Cardiac muscle cell (in vitro differentiated cells and primary cell): ENCODE data around the gene PCDH1. TPM values are rescaled to one million over a fixed set of nuclear protein-coding genes. Genes with fewer than 3 reads are reported as not detected.
"Not testable (repeated sequence)": the region's sequence is repeated elsewhere in the genome, so short reads cannot be mapped to it uniquely, and the experiment has no call there.

Experiments used
- DNase-seq, 2 donors: peaks; one replicate each; pipeline versions ENCODE4 v3.0.0 to v3.0.0-alpha.2; 2010 to 2017; ENCODE audit warnings: low read depth in 1 of 2, low spot score in 1 of 2
- H3K27ac ChIP-seq: fragments of 200-600 bp; sonication (generic); 2 replicates; pipeline ENCODE4 v1.5.1; 2016
- H3K27me3 ChIP-seq: fragments of 200-600 bp; sonication (generic); 2 replicates; pipeline ENCODE4 v1.6.0; 2016; ENCODE audit warnings: control low read depth
- H3K36me3 ChIP-seq: fragments of 200-600 bp; sonication (generic); 2 replicates; pipeline ENCODE4 v1.5.1; 2016; ENCODE audit warnings: control low read depth
- H3K4me1 ChIP-seq: fragments of 200-600 bp; sonication (generic); 2 replicates; pipeline ENCODE4 v1.8.1; 2017; ENCODE audit warnings: low read depth, mild to moderate bottlenecking, mixed run types
- H3K4me3 ChIP-seq: fragments of 200-600 bp; sonication (generic); 2 replicates; pipeline ENCODE4 v1.5.1; 2016; ENCODE audit warnings: mild to moderate bottlenecking
- H3K9me3 ChIP-seq: fragments of 200-600 bp; sonication (generic); 2 replicates; pipeline ENCODE4 v1.5.1; 2017; ENCODE audit warnings: low read depth, mild to moderate bottlenecking, control low read depth
- polyA plus RNA-seq: library from polyadenylated mRNA; unstranded; fragments of >200 nt; fragmentation: Nextera tagmentation; extraction: Ambion mirVana; gene quantifications from 2 replicates; pipeline ENCODE4 v1.2.1, GENCODE V29; 2016
- total RNA-seq: library from RNA; depleted of rRNA; stranded (reverse); fragments of >200 nt; gene quantifications from 2 replicates; pipeline ENCODE4 v1.2.3, GENCODE V29; 2016
- TF ChIP-seq, protein P1 (sequence below): IDR thresholded peaks from 2 replicates; pipeline ENCODE4 v1.5.1; 2012; ENCODE audit warnings: low read depth, mild to moderate bottlenecking, low read length

PCDH1 gene
- total and polyA plus RNA-seq, 2 experiments from 2014 or later, result 0.63 to 0.77 TPM

DNA sequence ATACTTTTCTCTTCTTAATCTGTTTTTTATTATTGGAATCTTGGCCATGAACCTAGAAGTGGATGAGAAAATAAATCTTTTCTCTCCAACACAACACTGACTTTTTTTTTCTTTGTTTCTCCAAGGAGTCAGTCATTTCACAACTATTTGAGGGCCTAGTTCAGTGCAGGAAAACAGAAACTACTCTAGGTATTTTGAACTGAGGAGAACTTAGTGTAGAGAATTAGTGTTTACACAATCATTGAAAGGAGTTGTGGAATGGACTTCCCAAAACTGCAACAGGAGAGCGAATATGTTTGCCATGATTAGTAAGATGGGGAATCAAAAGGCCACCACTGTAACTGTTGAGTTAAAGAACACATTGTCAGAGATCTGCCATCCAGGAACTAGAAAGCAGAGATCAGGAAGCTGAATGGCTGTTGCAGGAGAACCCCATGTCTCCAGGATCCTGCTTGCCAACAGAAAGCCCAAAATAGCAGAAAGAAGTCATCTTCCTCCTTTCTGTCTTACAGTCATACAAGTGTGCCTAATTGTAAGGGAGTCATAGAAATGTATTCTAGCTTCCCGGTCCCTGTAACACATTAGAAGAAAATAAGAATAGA lies 20.3 kb upstream of the PCDH1 start:
- no peaks in the 10 kb centered on the region for H3K36me3 ChIP-seq
- no peak for DNase-seq
- TF ChIP-seq, protein P1, sequence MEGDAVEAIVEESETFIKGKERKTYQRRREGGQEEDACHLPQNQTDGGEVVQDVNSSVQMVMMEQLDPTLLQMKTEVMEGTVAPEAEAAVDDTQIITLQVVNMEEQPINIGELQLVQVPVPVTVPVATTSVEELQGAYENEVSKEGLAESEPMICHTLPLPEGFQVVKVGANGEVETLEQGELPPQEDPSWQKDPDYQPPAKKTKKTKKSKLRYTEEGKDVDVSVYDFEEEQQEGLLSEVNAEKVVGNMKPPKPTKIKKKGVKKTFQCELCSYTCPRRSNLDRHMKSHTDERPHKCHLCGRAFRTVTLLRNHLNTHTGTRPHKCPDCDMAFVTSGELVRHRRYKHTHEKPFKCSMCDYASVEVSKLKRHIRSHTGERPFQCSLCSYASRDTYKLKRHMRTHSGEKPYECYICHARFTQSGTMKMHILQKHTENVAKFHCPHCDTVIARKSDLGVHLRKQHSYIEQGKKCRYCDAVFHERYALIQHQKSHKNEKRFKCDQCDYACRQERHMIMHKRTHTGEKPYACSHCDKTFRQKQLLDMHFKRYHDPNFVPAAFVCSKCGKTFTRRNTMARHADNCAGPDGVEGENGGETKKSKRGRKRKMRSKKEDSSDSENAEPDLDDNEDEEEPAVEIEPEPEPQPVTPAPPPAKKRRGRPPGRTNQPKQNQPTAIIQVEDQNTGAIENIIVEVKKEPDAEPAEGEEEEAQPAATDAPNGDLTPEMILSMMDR, result no peak

DNA sequence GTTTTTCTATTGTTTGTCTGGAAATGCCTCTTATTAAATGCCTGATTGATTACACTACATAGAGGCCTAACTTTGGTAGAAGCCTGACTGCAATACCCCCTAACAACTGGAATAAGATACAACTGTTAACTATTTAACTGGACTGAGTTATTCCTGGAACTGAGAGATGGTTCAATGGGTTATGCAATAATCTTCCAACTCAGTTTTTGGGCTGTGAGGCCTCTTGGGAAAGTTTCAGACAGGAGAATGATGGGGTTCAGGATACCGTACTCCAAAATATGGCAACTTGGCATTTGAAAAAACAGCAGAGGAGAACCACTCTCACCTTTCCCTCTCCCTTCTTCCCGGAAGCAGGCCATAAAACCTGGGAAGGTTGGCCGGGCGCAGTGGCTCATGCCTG lies 19.2 kb upstream of the PCDH1 start:
- no peaks in the 10 kb centered on the region for H3K9me3 ChIP-seq
- no peaks in the 10 kb centered on the region for H3K27me3 ChIP-seq
- H3K4me3 ChIP-seq, result no peak overlapping the region
- H3K4me1 ChIP-seq, result no peaks in the 10 kb centered on the region
- TF ChIP-seq, protein P1, result no peak
- no peaks in the 10 kb centered on the region for H3K36me3 ChIP-seq
- no peak for DNase-seq
- H3K27ac ChIP-seq, result no peak overlapping the region

More for the DNA sequence above, 20.3 kb upstream of the PCDH1 start:
- Histone ChIP-seq H3K27me3 (no peaks in the 10 kb centered on the region), H3K4me3 (no peak overlapping the region), H3K27ac (no peak overlapping the region), H3K4me1 (no peaks in the 10 kb centered on the region), H3K9me3 (no peaks in the 10 kb centered on the region)

DNA sequence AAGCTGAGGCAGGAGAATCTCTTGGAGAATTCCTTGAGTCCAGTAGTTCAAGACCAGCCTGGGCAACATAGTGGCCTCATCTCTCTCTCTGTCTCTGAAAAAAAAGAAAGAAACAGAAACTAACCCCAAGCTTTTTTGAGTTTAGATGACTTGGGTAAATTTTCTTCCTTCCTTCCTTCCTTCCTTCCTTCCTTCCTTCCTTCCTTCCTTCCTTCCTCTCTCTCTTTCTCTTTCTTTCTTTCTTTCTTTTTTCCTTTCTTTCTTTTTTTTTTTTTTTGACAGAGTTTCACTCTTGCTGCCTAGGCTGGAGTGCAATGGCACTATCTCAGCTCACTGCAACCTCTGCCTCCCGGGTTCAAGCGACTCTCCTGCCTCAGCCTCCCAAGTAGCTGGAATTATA lies 12.2 kb upstream of the PCDH1 start:
- not testable (repeated sequence) for H3K4me1 ChIP-seq, H3K4me3 ChIP-seq, DNase-seq, H3K27ac ChIP-seq, H3K9me3 ChIP-seq, H3K27me3 ChIP-seq, H3K36me3 ChIP-seq

DNA sequence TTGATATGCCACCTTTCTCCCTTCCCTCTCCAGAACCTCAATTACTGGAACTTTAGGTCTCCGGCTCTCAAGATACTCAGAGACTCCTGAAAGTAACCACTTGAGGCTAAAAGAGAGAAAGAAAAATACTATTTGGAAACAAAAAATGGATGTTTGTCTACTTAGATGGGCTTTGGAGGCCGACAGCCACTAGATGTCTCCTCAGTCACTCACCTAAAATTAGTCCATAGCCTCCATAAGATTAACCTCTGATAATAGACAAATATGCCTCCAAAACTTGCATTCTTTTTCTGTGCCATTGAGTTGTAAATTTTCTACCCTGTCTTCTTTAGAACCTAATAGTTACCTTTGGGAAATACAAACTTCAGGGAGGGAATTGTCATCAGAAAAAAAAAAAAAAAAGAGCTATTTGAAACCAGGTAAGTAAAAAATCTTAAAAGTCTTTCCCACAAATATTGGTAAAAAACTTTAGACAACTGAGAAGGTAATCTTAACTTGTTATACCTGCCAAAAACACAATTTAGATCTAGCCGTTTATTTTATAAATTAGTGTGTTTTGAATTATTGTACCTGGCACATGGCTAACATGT lies 11.2 kb upstream of the PCDH1 start:
- peaks cover 15% of the 10 kb centered on the region for H3K27me3 ChIP-seq
- no peak overlapping the region for H3K4me3 ChIP-seq
- TF ChIP-seq, protein P1, result peak; percentile 45
- DNase-seq, result peak in 1 of 2 donors; percentile 32
- no peaks in the 10 kb centered on the region for H3K4me1 ChIP-seq
- no peak overlapping the region for H3K27ac ChIP-seq
- H3K9me3 ChIP-seq, result no peaks in the 10 kb centered on the region
- no peaks in the 10 kb centered on the region for H3K36me3 ChIP-seq

DNA sequence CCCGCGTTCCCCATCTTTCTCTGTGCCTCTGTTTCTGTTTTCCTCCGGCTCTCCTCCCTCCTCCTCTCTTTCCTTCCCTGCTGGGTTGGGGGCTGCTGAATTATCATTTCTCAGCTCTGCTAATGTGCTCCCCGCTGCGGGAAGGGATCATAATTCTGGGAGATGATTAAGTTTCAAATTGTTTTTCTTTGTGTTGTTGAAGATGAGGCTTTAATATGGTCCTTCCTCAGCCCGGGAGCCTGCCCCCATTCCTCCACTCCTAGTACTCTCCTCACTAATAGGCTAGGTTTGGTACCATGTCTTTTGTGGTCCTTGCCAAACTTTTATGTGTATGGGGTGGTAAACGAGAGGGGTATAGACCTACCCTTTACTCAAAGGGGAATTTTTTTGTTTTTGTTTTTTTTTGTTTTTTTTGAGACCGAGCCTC lies 5.7 kb upstream of the PCDH1 start:
- Histone ChIP-seq H3K4me3 (no peak overlapping the region), H3K27ac (no peak overlapping the region)
- TF ChIP-seq, protein P1, result no peak

DNA sequence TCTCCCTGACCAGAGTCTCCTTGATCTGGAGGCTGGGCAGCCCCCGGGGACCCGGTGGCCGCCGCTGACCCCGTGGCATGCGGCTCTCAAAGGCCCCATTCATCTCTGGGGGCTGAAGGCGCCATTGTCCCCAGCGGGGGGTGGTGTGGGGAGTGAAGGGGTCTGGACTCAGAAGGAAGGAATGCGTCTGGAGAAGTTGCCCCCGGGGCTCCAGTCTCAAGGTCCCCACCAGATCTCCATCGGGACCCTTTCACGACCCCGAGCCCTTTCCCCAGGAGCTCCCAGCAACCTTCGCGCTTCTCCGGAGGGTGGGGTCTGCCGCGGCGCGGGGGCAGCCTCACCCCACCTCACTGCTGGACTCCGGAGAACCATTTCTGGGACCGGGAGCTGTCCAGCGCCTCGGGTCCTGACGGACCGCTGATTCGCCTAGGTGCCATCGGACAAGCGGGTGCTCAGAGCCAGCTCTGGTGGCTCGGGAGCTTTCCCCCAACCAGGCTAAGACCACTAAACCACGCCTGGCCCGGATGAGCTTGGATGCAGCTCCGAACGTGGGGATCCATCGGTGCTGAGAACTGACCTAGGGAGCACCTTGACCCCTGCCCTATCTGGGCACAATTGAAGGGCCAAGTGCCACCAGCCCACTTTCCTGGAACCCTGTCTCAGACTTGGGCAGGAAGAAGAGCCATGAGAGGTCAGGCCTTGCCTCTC lies 5.1 kb upstream of the PCDH1 start:
- no peaks in the 10 kb centered on the region for H3K4me1 ChIP-seq
- no peak overlapping the region for H3K27ac ChIP-seq
- DNase-seq, result peak; percentile 50 to 88
- TF ChIP-seq, protein P1, result no peak
- peaks cover 64% of the 10 kb centered on the region for H3K27me3 ChIP-seq
- H3K36me3 ChIP-seq, result no peaks in the 10 kb centered on the region
- no peaks in the 10 kb centered on the region for H3K9me3 ChIP-seq
- H3K4me3 ChIP-seq, result no peak overlapping the region

More for the DNA sequence above, 5.7 kb upstream of the PCDH1 start:
- Histone ChIP-seq H3K9me3 (no peaks in the 10 kb centered on the region), H3K4me1 (no peaks in the 10 kb centered on the region), H3K36me3 (no peaks in the 10 kb centered on the region), H3K27me3 (peaks cover 64% of the 10 kb centered on the region)
- DNase-seq, result no peak
